GM20000 (cell line): ENCODE data around the gene ZDHHC21.

ENCODE experiments used
- DNase-seq: peaks from one replicate; pipeline ENCODE4 v3.0.0; 2012; ENCODE audit warnings: low spot score
- CTCF ChIP-seq: IDR thresholded peaks from 2 replicates; pipeline ENCODE4 v1.5.1; 2012; ENCODE audit warnings: mild to moderate bottlenecking, control low read depth; ENCODE audit errors: extremely low read depth, missing control alignments

The ZDHHC21 gene

GRCh38 chr9:14597171-14597799 is 95.9 kb downstream of the ZDHHC21 start:
- TF ChIP-seq CTCF, result no peak
- DNase-seq, result no peak

GRCh38 chr9:14593406-14593805 is 99.8 kb downstream of the ZDHHC21 start:
- DNase-seq, result no peak
- no peak for TF ChIP-seq CTCF

- no peak for TF ChIP-seq CTCF
Observed at GRCh38 chr9:14591411-14591810, 101.8 kb downstream of the ZDHHC21 start.

GRCh38 chr9:14585730-14586473 is 107.3 kb downstream of the ZDHHC21 start:
- TF ChIP-seq CTCF, result no peak
- peak; percentile 45 for DNase-seq

More at GRCh38 chr9:14591411-14591810, 101.8 kb downstream of the ZDHHC21 start:
- DNase-seq, result no peak

GRCh38 chr9:14584571-14584970 is 108.7 kb downstream of the ZDHHC21 start:
- DNase-seq, result no peak
- no peak for TF ChIP-seq CTCF

GRCh38 chr9:14578030-14578429 is 115.2 kb downstream of the ZDHHC21 start:
- no peak for DNase-seq
- TF ChIP-seq CTCF, result no peak

- DNase-seq, result no peak
- no peak for TF ChIP-seq CTCF
Observed at GRCh38 chr9:14574173-14574572, 119.1 kb downstream of the ZDHHC21 start.
